AG04449 (cell line): ENCODE measurements around the gene UFM1.
"Not testable (repeated sequence)": the region's sequence is repeated elsewhere in the genome, so short reads cannot be mapped to it uniquely, and the experiment has no call there.

Experiments used
- CTCF ChIA-PET: fragments of 350-600 bp; formaldehyde crosslinking; extraction: SDS; loops from one replicate; lab custom pipeline; 2021; ENCODE audit warnings: antibody characterized with exemption; lab: Yijun Ruan, JAX
- POLR2A ChIA-PET: fragments of 400-600, 350-600 bp; formaldehyde crosslinking; extraction: SDS; loops from one replicate; lab custom pipeline; 2020; ENCODE audit warnings: antibody characterized with exemption, inconsistent platforms; lab: Yijun Ruan, JAX
- DNase-seq: peaks from one replicate; pipeline ENCODE4 v3.0.0-alpha.2; 2010; ENCODE audit warnings: low read depth, low spot score
- H3K4me3 ChIP-seq: 2 replicates; pipeline ENCODE4 v1.5.1; 2011; ENCODE audit warnings: low read depth, mild to moderate bottlenecking, control low read depth, low read length
- TF ChIP-seq, protein P1 (sequence below): IDR thresholded peaks from one replicate; pipeline ENCODE4 v1.5.1; 2011; ENCODE audit warnings: mild to moderate bottlenecking, moderate library complexity, low read length, control low read depth, inconsistent platforms; ENCODE audit not compliant: insufficient read depth; ENCODE audit errors: missing control alignments

UFM1 gene

DNA sequence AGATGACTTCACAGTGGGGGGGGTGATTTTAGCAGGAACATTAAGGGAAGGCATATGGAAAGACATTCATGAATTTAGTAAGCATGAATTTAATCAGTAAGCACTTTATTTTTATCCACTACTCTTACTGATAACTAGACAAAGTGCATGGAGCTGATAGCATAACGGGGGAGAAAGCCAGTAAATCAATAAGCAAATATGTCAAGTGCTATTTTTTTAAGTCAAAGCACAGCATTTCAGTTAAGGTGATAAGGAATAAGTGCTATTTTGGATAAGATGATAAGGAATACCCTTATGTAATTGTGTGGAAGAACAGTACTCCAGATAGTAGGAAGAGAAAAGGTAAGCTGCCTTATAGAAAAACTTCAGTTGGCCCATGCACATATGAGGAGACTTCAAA is 19.4 kb downstream of the UFM1 start:
- no peak for DNase-seq
- H3K4me3 ChIP-seq: no peak overlapping the region
- POLR2A ChIA-PET: no interaction called here
- CTCF ChIA-PET: no interaction called here
- TF ChIP-seq, protein P1, sequence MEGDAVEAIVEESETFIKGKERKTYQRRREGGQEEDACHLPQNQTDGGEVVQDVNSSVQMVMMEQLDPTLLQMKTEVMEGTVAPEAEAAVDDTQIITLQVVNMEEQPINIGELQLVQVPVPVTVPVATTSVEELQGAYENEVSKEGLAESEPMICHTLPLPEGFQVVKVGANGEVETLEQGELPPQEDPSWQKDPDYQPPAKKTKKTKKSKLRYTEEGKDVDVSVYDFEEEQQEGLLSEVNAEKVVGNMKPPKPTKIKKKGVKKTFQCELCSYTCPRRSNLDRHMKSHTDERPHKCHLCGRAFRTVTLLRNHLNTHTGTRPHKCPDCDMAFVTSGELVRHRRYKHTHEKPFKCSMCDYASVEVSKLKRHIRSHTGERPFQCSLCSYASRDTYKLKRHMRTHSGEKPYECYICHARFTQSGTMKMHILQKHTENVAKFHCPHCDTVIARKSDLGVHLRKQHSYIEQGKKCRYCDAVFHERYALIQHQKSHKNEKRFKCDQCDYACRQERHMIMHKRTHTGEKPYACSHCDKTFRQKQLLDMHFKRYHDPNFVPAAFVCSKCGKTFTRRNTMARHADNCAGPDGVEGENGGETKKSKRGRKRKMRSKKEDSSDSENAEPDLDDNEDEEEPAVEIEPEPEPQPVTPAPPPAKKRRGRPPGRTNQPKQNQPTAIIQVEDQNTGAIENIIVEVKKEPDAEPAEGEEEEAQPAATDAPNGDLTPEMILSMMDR: no peak

DNA sequence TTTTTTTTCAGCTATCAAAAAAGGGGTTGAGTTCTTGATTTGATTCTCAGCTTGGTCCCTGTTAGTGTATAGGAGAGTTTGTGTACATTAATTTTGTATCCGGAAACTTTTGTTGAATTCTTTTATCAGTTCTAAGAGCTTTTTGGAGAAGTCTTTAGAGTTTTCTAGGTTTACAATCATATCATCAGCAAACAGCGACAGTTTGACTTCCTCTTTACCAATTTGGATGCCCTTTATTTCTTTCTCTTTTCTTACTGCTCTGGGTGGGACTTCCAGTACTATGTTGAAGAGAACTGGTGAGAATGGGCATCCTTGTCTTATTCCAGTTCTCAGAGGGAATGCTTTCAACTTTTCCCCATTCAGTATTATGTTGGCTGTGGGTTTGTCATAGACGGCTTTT is 20.4 kb downstream of the UFM1 start:
- CTCF ChIA-PET, H3K4me3 ChIP-seq, DNase-seq, POLR2A ChIA-PET: not testable (repeated sequence)

DNA sequence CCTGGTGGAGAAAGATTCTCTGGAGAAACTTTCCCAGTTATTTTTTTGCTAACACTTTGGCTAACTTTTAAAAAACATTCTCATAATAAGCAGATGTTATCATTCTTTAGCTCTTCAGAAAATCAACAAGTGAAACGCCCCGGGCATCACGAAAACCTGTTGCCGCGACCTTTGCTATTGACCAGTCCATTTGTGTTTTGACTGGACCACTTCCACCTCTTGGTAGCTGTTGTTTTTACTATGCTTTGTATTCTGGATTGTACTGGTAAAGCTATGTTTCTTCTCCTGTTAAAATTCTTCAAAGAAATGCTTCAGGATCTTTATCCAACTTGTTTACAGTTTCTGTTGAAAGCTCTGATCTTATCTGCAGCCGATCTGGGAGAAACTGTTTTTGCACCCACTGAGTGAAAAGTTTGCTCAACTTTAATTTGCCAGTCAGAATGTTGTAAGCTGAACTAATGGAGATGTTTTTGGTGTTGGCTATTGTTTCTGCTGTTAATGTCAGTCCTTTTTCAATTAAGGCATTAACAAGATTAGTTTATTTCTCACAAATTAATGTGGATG is 23.3 kb downstream of the UFM1 start:
- TF ChIP-seq, protein P1: no peak
- H3K4me3 ChIP-seq: no peak overlapping the region
- DNase-seq: no peak
- ChIA-PET POLR2A (no interaction called here), CTCF (interaction anchor here (0.9 kb wide), 1 partner anchor 19 kb away, joined by 3 read pairs; no protein-coding TSS in a partner anchor)

DNA sequence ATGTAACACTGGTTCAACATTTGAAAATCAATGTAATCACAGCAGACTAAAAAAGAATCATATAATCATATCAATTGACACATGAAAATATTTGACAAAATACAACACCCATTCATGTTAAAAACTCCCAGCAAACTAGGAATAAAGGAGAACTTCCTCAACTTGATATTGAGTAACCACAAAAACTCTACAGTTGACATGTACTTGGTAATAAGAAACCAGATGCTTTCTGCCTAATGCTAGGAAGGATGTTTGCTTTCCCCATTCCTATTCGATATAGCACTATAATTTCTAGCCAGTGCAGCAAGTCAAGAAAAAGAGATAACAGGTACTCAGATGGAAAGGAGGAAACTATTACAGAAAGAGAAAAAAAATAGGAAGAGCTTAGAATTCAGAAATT is 26.9 kb downstream of the UFM1 start:
- no peak for DNase-seq
- TF ChIP-seq, protein P1: no peak
- POLR2A ChIA-PET: no interaction called here
- CTCF ChIA-PET: no interaction called here
- no peak overlapping the region for H3K4me3 ChIP-seq

DNA sequence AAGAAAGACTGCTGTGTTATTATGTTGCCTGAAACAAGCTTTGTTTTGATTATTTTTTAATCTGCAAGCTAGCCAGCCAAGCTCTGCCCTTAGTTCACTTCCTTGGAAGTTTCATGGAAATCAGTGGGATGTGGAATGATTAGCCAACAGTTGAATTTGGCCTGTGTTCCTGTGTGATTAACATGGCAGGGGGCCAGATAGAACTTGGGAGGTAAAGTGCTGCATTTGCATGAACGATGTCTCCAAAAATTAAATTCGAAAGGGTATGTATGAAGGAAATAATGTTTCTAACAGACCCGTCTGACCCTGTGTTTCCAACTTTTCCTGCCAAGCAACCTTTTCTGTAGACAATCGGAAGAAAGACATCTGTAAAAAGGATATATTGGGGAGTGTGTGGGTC is 32.2 kb downstream of the UFM1 start:
- POLR2A ChIA-PET: no interaction called here
- H3K4me3 ChIP-seq: no peak overlapping the region
- CTCF ChIA-PET: no interaction called here
- no peak for DNase-seq
- TF ChIP-seq, protein P1: no peak

DNA sequence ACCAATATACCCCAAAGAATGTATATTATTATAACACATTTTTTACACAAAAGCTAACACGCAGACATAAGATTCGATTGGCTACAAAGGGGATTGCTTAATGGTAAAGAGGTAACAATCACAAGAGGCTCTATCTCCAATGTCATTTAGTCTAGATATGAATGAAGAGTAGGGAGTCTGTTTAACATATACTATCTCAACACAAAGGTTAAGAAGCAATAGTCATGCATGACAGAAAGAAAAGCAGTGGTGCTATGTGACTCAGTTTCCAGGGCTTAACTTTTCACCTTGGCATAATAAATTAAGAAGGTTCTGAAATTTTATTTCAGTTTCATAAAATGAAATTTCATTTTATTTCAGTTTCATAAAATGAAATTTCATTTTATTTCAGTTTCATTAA is 33.3 kb downstream of the UFM1 start:
- H3K4me3 ChIP-seq: no peak overlapping the region
- POLR2A ChIA-PET: no interaction called here
- CTCF ChIA-PET: no interaction called here
- no peak for DNase-seq
- TF ChIP-seq, protein P1: no peak

DNA sequence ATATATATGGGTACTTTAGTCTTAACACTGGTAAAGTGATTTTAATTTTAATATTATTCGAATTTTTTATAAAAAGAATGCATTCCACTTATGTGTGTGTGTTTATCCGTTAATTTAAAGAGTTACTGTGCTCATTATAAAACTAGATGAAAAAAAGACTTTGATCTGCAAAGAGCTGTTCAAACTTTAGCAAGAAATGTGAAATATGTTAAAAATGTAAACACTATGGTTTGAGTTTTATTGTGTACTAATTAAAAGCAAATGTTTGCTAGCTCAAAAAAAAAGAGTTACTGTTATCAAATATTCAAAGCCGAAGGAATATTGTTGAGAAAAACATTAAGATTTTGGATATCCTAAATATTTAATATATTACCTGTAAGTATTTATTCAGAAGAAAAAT is 34.5 kb downstream of the UFM1 start:
- ChIA-PET POLR2A (no interaction called here), CTCF (no interaction called here)
- no peak overlapping the region for H3K4me3 ChIP-seq

More for the DNA sequence above, 34.5 kb downstream of the UFM1 start:
- no peak for DNase-seq
- TF ChIP-seq, protein P1: no peak
